Measurements from ENCODE around the gene SPTBN1.

Gene SPTBN1

GRCh38 chr2:54593249-54593648 lies 137.1 kb downstream of the SPTBN1 start:
- DNase-seq (ENCODE audit: low read depth, low spot score) = no peak
- no peak overlapping the region for H3K4me3 ChIP-seq (ENCODE audit: low read length)

- DNase-seq (ENCODE audit: low read depth, low spot score) = no peak
Observed at GRCh38 chr2:54594048-54594447, 137.9 kb downstream of the SPTBN1 start.

GRCh38 chr2:54595161-54595803 lies 139.2 kb downstream of the SPTBN1 start:
- DNase-seq (ENCODE audit: low read depth, low spot score) = no peak
- H3K4me3 ChIP-seq (ENCODE audit: low read length) = no peak overlapping the region

More at GRCh38 chr2:54594048-54594447, 137.9 kb downstream of the SPTBN1 start:
- H3K4me3 ChIP-seq (ENCODE audit: low read length) = no peak overlapping the region

GRCh38 chr2:54595999-54596902 lies 140.1 kb downstream of the SPTBN1 start:
- DNase-seq (ENCODE audit: low read depth, low spot score) = no peak
- H3K4me3 ChIP-seq (ENCODE audit: low read length) = peak overlapping the region; percentile 32

GRCh38 chr2:54597153-54597848 lies 141.2 kb downstream of the SPTBN1 start:
- H3K4me3 ChIP-seq (ENCODE audit: low read length) = no peak overlapping the region

GRCh38 chr2:54598347-54599325 lies 142.5 kb downstream of the SPTBN1 start:
- DNase-seq (ENCODE audit: low read depth, low spot score) = no peak
- H3K4me3 ChIP-seq (ENCODE audit: low read length) = no peak overlapping the region

More at GRCh38 chr2:54597153-54597848, 141.2 kb downstream of the SPTBN1 start:
- DNase-seq (ENCODE audit: low read depth, low spot score) = peak; percentile 72

- DNase-seq (ENCODE audit: low read depth, low spot score) = no peak
- H3K4me3 ChIP-seq (ENCODE audit: low read length) = no peak overlapping the region
Observed at GRCh38 chr2:54599326-54599710, 143.2 kb downstream of the SPTBN1 start.

- DNase-seq (ENCODE audit: low read depth, low spot score) = peak; percentile 82
Observed at GRCh38 chr2:54599914-54600313, 143.8 kb downstream of the SPTBN1 start.

GRCh38 chr2:54601339-54601738 lies 145.2 kb downstream of the SPTBN1 start:
- no peak for DNase-seq (ENCODE audit: low read depth, low spot score)

More at GRCh38 chr2:54599914-54600313, 143.8 kb downstream of the SPTBN1 start:
- H3K4me3 ChIP-seq (ENCODE audit: low read length) = no peak overlapping the region

GRCh38 chr2:54602736-54603322 lies 146.7 kb downstream of the SPTBN1 start:
- DNase-seq (ENCODE audit: low read depth, low spot score) = no peak
- no peak overlapping the region for H3K4me3 ChIP-seq (ENCODE audit: low read length)

More at GRCh38 chr2:54601339-54601738, 145.2 kb downstream of the SPTBN1 start:
- no peak overlapping the region for H3K4me3 ChIP-seq (ENCODE audit: low read length)

- DNase-seq (ENCODE audit: low read depth, low spot score) = no peak
- H3K4me3 ChIP-seq (ENCODE audit: low read length) = no peak overlapping the region
Observed at GRCh38 chr2:54603357-54603756, 147.2 kb downstream of the SPTBN1 start.

- no peak overlapping the region; the same call in 1 of the 2 replicates for H3K4me3 ChIP-seq (ENCODE audit: low read length)
- DNase-seq (ENCODE audit: low read depth, low spot score) = no peak
Observed at GRCh38 chr2:54603796-54604195, 147.7 kb downstream of the SPTBN1 start.

GRCh38 chr2:54604871-54605270 lies 148.7 kb downstream of the SPTBN1 start:
- no peak for DNase-seq (ENCODE audit: low read depth, low spot score)
- no peak overlapping the region for H3K4me3 ChIP-seq (ENCODE audit: low read length)

- no peak overlapping the region for H3K4me3 ChIP-seq (ENCODE audit: low read length)
- DNase-seq (ENCODE audit: low read depth, low spot score) = no peak
Observed at GRCh38 chr2:54605836-54606235, 149.7 kb downstream of the SPTBN1 start.

GRCh38 chr2:54606393-54606958 lies 150.3 kb downstream of the SPTBN1 start:
- DNase-seq (ENCODE audit: low read depth, low spot score) = no peak
- no peak overlapping the region for H3K4me3 ChIP-seq (ENCODE audit: low read length)

- DNase-seq (ENCODE audit: low read depth, low spot score) = no peak
- no peak overlapping the region for H3K4me3 ChIP-seq (ENCODE audit: low read length)
Observed at GRCh38 chr2:54608224-54608623, 152.1 kb downstream of the SPTBN1 start.

GRCh38 chr2:54609241-54609640 lies 153.1 kb downstream of the SPTBN1 start:
- no peak overlapping the region for H3K4me3 ChIP-seq (ENCODE audit: low read length)
- DNase-seq (ENCODE audit: low read depth, low spot score) = no peak

GRCh38 chr2:54609647-54610046 lies 153.5 kb downstream of the SPTBN1 start:
- no peak for DNase-seq (ENCODE audit: low read depth, low spot score)
- no peak overlapping the region for H3K4me3 ChIP-seq (ENCODE audit: low read length)

Data from Jurkat, Clone E6-1 (cell line).